ENCODE measurements around the gene ANKRD11. TPM values are rescaled to one million over a fixed set of nuclear protein-coding genes. Genes with fewer than 3 reads are reported as not detected.
"Not testable (repeated sequence)": the region's sequence is repeated elsewhere in the genome, so short reads cannot be mapped to it uniquely, and the experiment has no call there.

ANKRD11 gene
- polyA plus RNA-seq, 3 donors = 3.2 to 62.4 (median 5.4) TPM

DNA sequence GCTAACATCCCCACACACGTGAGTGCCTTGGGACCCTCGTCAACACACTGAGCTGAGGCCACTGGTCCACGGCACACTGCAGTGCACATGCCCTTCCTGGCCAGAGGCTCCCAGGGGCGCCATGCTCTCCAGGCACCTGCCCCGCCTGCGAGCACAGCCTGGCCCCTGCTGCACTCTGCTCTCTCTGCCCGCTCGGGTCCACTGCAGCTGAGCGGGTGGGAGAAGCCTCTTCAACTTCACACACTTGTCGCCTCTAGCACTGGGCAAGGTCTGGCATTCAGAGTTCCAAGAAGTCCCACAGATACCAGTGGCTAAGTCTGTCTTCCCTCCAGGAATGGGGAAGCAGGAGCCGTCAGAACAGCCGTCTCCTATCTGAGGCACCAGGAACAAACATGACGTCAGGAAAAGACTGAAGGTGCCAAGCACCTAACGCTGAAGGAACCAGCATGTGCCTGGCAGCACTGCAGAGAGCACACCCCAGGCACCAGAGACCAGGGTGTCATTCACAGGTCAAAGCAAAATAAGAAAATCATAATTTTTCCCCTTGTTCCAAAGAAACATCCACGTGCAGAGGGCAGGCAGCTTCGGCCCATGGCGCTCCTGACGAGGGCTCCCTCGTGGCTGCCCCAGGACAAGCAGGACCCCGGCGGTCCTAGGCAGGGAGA lies 189.9 kb downstream of the ANKRD11 start:
- Histone ChIP-seq H3K9ac (ENCODE audit: insufficient read depth, low read length, poor library complexity, severe bottlenecking) (no peak overlapping the region), H4K20me1 (ENCODE audit: insufficient read depth, low read length) (peaks cover 100% of the 10 kb centered on the region), H3K4me3 (replicated peaks in 1 of 3; ENCODE audit: low read depth in 2 of 3, low read length in 3 of 3) (no peak overlapping the region), H3K27ac (ENCODE audit: low read depth in 1 of 2, low read length in 2 of 2) (no peak overlapping the region), H3K9me3 (replicated peaks in 1 of 2; ENCODE audit: control insufficient read depth in 1 of 2, insufficient read depth in 1 of 2, low read length in 2 of 2) (no peaks in the 10 kb centered on the region), H2AFZ (ENCODE audit: insufficient read depth, low read depth, low read length, poor library complexity, severe bottlenecking) (no peak overlapping the region), H3K4me2 (replicated peaks; ENCODE audit: extremely low read depth, low read length, poor library complexity, severe bottlenecking) (no peak overlapping the region), H3K4me1 (ENCODE audit: control insufficient read depth in 1 of 2, insufficient read depth in 2 of 2, low read length in 2 of 2) (peaks cover 12 to 19% of the 10 kb centered on the region in 2 donors), H3K27me3 (ENCODE audit: control insufficient read depth in 2 of 2, insufficient read depth in 2 of 2, low read length in 2 of 2) (no peaks in the 10 kb centered on the region), H3K79me2 (ENCODE audit: insufficient read depth, low read length) (peaks cover 96% of the 10 kb centered on the region), H3K36me3 (replicated peaks in 1 of 2; ENCODE audit: control insufficient read depth in 1 of 2, insufficient read depth in 2 of 2, low read length in 2 of 2) (peaks cover 48 to 71% of the 10 kb centered on the region in 2 donors)
- 92% methylated on average over 19 of the region's 21 CpGs for WGBS (ENCODE audit: insufficient coverage)
- no peak overlapping the region for H3K4me3 Mint-ChIP-seq
- peaks cover 0 to 3% (median 0%) of the 10 kb centered on the region in 7 donors for H3K9me3 Mint-ChIP-seq
- intact Hi-C loops (cut with micrococcal nuclease) = no loop called here
- TF ChIP-seq, protein P1, sequence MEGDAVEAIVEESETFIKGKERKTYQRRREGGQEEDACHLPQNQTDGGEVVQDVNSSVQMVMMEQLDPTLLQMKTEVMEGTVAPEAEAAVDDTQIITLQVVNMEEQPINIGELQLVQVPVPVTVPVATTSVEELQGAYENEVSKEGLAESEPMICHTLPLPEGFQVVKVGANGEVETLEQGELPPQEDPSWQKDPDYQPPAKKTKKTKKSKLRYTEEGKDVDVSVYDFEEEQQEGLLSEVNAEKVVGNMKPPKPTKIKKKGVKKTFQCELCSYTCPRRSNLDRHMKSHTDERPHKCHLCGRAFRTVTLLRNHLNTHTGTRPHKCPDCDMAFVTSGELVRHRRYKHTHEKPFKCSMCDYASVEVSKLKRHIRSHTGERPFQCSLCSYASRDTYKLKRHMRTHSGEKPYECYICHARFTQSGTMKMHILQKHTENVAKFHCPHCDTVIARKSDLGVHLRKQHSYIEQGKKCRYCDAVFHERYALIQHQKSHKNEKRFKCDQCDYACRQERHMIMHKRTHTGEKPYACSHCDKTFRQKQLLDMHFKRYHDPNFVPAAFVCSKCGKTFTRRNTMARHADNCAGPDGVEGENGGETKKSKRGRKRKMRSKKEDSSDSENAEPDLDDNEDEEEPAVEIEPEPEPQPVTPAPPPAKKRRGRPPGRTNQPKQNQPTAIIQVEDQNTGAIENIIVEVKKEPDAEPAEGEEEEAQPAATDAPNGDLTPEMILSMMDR (IDR thresholded peaks at IDR 0.05) = no peak
- DNase-seq = no peak
- peaks cover 46 to 75% of the 10 kb centered on the region in 2 donors for H3K36me3 Mint-ChIP-seq
- H3K4me1 Mint-ChIP-seq = peaks cover 39% of the 10 kb centered on the region
- H3K27me3 Mint-ChIP-seq (ENCODE audit: low read depth in 3 of 3) = peaks cover 0 to 2% (median 1%) of the 10 kb centered on the region in 3 donors
- peak overlapping the region in 3 of 7 donors; percentile 12 to 73 (median 38) for H3K27ac Mint-ChIP-seq

- intact Hi-C loops (cut with micrococcal nuclease); H3K4me3 ChIP-seq (replicated peaks in 1 of 3; ENCODE audit: low read depth in 2 of 3, low read length in 3 of 3); H3K9me3 ChIP-seq (replicated peaks in 1 of 2; ENCODE audit: control insufficient read depth in 1 of 2, insufficient read depth in 1 of 2, low read length in 2 of 2); H2AFZ ChIP-seq (ENCODE audit: insufficient read depth, low read depth, low read length, poor library complexity, severe bottlenecking); H3K4me2 ChIP-seq (replicated peaks; ENCODE audit: extremely low read depth, low read length, poor library complexity, severe bottlenecking); DNase-seq; H3K4me3 Mint-ChIP-seq; H3K9me3 Mint-ChIP-seq; H3K27me3 Mint-ChIP-seq (ENCODE audit: low read depth in 3 of 3); H3K27me3 ChIP-seq (ENCODE audit: control insufficient read depth in 2 of 2, insufficient read depth in 2 of 2, low read length in 2 of 2): not testable (repeated sequence)
- WGBS (ENCODE audit: insufficient coverage) = 97% methylated on average over 7 of the region's 10 CpGs
- peak overlapping the region in 1 of 7 donors; percentile 81 for H3K27ac Mint-ChIP-seq
- Histone ChIP-seq H4K20me1 (ENCODE audit: insufficient read depth, low read length) (peaks cover 100% of the 10 kb centered on the region), H3K36me3 (replicated peaks in 1 of 2; ENCODE audit: control insufficient read depth in 1 of 2, insufficient read depth in 2 of 2, low read length in 2 of 2) (peaks cover 42 to 62% of the 10 kb centered on the region in 2 donors), H3K9ac (ENCODE audit: insufficient read depth, low read length, poor library complexity, severe bottlenecking) (peak overlapping the region; percentile 36), H3K27ac (ENCODE audit: low read depth in 1 of 2, low read length in 2 of 2) (peak overlapping the region in 1 of 2 donors; percentile 51), H3K79me2 (ENCODE audit: insufficient read depth, low read length) (peaks cover 97% of the 10 kb centered on the region), H3K4me1 (ENCODE audit: control insufficient read depth in 1 of 2, insufficient read depth in 2 of 2, low read length in 2 of 2) (peaks cover 12 to 19% of the 10 kb centered on the region in 2 donors)
- peaks cover 43 to 70% of the 10 kb centered on the region in 2 donors for H3K36me3 Mint-ChIP-seq
- peaks cover 39% of the 10 kb centered on the region for H3K4me1 Mint-ChIP-seq
Measured at GRCh38 chr16:89299357-89300111, 190.8 kb downstream of the ANKRD11 start.

All from CD14-positive monocyte (primary cell).